HG02678 (cell line): ENCODE results near the gene EIF1AD.
"Not testable (repeated sequence)": the region's sequence is repeated elsewhere in the genome, so short reads cannot be mapped to it uniquely, and the experiment has no call there.

ENCODE experiments used
- ATAC-seq: cut with Tn5 transposase; IDR thresholded peaks from one replicate; pipeline ENCODE4 v1.9.1; 2021; ENCODE audit warnings: mild to moderate bottlenecking, moderate library complexity; ENCODE audit not compliant: unreplicated experiment

Gene EIF1AD

GRCh38 chr11:66022401-66023185 is 20.6 kb upstream of the EIF1AD start:
- peak; percentile 49 for ATAC-seq

GRCh38 chr11:66020618-66021357 is 18.8 kb upstream of the EIF1AD start:
- ATAC-seq, result no peak

GRCh38 chr11:66020212-66020611 is 18.3 kb upstream of the EIF1AD start:
- no peak for ATAC-seq

DNA sequence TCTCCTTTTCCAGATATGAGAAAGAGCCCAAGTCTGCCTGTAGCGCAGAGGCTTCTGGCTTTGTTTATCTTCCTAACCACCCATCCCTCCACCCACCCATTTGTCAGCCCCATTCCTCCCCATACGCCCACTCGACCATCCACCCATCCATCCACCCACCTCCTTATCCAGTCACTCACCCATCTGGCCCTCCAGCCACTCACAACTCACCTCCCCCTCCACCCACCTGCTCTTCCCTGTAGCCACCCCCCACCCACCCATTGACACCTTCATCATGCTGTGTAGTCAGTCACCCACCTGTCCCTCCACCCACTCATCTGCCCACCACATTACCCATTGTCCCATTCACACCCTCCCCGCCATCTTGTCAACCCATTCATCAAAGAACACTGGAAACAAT is 15.4 kb upstream of the EIF1AD start:
- ATAC-seq, result no peak

DNA sequence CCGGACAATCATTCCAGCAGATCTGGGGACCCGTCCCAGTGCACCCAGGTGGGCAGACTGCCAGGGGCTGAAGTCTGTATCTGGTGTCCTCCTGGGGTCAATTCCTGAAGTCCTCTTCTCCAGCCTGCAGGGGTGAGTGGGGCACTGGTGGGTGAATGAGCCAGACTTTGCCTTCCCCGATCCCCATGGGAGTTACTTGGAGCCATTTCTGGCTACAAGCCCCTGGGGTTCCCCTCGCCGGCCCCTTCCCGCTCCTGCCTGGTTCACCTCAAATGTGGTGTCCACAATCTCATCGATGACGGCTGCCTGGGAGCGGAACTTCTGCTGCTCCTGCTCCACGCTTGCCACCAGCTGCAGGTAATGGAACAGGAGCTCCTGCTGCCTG is 14.8 kb upstream of the EIF1AD start:
- no peak for ATAC-seq

DNA sequence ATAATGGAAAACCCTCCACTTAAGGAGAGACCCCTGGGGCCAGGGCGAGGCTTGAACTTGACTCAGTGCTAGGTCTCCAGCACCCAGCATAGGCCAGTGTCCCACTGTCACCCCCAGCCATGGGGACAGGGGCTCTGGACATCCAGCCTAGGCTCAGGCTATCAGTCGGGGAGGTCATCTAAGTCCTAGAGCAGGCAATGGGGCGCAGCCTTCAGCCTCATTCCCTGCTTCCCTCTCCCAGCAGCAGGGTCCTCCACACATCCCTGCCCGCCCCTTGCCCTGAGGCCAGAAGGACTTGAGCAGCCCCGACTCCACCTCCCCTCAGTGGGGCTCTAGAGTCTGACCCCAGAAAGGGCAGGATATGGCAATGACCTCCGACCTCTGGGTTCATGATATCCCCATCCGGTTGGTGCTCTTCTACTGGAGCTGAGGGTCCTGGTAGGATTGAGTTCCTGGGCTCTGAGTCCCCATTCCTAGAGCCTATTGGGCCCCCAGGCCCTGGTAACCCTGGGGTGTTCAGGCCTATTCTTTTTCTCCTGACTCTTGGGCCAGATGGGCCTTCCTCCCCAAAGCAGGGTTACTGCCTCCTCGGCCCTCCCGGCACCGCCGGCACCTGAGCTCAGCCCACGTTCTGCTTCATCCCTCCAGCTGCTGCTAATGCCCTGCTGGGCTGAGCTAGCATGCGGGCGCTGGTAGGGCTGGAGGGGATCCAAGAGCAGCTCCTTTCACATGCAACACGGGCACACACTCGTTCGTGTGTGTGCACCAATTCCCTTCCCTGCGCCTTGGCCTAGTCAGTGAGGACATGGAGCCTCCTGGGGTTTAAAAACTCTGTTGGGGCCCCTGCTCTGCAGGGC is 14.2 kb upstream of the EIF1AD start:
- no peak for ATAC-seq

DNA sequence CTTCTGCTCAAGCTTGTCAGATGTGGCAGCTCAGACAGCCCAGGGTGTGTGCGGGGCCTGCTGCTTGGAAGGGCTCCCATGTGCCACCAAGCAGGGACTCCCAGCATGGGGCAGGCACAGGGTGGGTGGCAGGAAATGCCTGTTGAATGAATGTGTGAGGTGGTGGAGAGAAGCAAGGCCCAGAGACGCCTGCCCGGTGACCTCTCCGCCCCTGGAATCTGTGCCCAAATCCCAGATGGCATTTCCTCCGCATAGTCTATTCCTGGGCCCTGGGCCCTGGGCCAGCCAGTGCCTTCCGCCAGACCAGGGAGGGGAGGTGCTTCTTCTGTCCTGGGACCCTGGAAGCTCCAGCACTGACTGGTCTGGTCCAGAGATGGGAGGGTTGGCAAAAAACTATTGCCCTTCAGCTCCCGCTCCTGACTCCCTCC is 13.5 kb upstream of the EIF1AD start:
- ATAC-seq, result no peak

GRCh38 chr11:66014804-66015453 is 13.0 kb upstream of the EIF1AD start:
- no peak for ATAC-seq

DNA sequence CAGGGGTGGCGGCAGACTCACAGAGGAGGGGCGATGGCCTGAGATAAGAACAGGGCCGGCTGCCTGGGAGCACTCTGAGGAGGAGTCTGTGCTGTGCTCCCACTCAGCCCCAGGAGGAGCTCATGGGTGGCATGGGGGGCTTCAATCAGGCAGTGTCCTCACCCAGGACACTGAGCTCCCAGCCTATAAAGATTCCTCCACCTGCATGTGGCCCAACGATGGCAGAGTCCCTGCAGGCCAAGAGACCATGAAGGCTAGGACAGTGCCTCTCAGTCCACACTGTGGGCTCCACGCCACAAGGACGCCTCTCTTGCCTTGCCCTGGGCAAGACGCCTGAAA is 11.8 kb upstream of the EIF1AD start:
- ATAC-seq, result no peak

DNA sequence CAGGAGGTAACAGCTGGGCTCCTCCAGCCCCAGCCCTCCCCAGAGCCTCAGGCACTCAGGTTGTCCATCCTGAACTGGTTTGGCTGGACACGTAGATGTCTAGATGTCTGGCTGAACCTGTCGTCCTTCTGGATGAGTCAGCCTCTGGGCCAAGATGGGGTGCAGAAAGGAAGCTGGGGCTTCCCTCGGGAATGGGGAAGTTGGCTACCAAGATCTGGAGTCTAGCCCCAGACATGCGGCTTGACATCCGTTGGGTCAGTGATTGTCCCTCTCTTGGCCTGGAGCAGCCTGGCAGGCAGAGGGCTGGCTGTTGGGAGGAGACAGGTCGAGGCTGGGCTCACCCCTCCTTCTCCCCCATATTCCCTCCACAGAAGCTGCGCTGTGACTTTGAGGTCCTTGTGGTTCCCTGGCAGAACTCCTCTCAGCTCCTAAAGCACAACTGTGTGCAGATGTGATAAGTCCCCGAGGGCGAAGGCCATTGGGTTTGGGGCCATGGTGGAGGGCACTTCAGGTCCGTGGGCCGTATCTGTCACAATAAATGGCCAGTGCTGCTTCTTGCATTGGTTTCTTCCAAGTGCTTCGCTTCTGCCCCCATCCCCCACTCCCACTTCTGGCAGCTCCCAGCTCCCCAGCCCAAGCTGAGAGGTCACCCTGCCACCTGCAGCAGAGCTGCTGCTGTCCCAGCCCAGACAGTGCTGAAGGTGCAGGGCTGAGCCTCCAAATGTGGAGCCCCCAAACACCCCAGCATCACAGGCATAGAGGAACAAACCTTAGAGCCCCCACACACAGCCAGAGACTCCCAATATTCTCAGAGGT is 11.2 kb upstream of the EIF1AD start:
- no peak for ATAC-seq

DNA sequence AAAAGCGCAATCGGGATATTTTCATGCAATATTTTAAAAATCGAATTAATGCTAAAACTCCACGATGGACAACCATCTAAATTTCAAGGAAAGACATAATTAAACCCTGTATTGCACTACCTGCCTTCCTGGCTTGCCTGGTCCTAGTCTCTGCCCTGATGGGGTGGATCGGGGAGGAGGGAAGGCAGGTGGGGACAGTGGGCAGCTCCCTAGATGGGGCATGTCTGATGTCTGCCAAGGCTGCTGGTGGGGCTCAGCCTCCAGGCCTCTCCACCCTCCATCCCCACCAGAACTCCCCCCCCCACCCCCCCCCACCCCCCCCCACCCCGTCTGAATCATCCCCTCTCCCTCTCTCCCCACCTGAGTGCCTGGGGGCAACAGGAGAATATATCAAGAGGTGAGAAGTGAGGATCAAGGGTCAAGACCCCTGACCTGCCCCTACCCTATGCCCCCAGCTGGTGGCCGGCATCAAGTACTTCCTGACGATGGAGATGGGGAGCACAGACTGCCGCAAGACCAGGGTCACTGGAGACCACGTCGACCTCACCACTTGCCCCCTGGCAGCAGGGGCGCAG is 10.5 kb upstream of the EIF1AD start:
- no peak for ATAC-seq

- ATAC-seq, result no peak
Measured at GRCh38 chr11:66011785-66012303, 9.9 kb upstream of the EIF1AD start, which contains the start of gene CST6. Gene CST6 (plus strand): TSS chr11:66012008. CDS start chr11:66012045, 37 bp downstream.

GRCh38 chr11:66011239-66011784 is 9.4 kb upstream of the EIF1AD start:
- no peak for ATAC-seq

DNA sequence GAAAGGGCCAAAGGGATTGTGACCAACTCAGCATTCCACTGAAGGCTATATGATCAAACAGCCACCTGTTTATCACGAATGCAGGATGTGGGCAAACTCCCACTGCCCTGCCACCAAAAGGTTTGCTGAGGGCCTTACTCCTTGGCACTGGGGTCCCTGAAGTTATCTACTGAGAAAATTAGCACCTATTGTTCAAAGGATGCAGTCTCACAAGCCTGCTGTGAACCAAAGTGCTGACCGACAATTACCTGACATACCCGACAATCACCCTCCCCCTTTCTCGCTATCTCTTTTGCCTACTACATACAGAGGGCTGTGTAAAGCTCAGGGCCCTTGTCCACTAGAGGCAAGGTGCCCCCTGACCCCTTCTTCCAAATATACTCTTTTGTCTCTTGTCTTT is 8.1 kb upstream of the EIF1AD start:
- ATAC-seq, result not testable (repeated sequence)

DNA sequence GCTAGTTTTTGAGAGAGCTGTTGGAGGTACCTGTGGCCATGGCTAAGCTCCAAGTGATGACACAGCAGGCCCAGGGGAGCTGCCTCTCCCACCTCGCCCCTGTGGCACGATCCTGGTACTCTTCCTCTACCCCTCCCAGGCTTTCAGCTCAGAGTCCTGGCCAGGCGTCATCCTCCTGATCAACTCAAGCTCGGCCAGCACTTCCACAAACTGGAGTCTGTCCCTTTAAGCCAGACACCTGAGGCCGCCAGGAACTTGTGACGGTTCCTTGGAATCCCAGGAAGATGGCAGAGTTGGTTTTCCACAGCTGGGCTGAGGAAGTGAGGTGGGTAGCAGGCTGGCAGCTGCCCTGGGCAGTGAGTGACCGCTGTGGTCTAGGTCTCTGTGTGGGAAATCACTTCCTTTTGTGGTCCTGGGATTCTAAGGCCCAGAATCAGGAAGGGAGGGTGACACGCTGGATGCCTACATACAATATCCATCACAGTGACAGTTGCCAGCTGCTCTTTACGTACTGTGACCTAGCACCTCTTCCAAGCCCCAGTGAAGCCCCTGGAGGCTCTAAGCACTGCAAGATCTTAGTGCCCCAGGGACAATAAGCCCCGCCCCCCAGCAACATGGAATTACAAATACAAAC is 6.6 kb upstream of the EIF1AD start:
- ATAC-seq, result no peak

DNA sequence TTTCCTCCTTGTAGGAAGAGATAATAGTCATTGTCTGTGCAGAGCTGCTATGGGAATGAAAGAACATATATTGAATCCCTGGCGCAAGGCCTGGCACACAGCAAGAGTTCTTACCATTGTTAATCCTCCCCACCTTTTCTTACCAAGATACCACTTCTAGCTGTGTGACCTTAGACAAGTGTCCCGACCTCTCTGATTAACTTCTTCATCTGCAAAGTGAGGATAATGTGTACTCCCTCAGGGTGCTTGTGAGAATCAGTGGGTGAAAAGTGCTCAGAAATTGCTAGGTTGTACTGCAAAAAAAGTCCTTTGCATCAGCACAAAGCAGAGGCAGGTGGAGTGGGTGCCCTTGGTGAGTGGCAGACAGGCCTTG is 6.1 kb upstream of the EIF1AD start:
- ATAC-seq, result no peak

GRCh38 chr11:66007201-66007634 is 5.3 kb upstream of the EIF1AD start:
- no peak for ATAC-seq

DNA sequence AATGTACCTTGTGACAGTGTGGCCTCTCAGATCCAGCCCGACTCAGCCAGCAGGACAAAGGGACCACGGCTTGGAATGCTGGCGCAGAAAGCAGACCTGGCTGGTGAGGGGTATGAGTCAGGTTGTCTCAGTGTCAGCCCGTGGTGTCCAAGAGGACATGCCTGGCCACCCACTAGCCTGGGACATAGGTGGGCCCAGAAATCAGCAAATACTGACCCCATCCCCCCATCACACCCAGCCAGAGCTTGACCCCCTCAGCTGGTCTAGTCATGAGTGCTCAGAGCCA is 4.9 kb upstream of the EIF1AD start:
- ATAC-seq, result no peak
